A549 (cell line): Measurements from ENCODE around the gene LRRC14B. TPM values are rescaled to one million over a fixed set of nuclear protein-coding genes. Genes with fewer than 3 reads are reported as not detected.

ENCODE experiments used
- ATAC-seq, 2 experiments: fragments of 200-7000 bp in 1 of 2; fragments of >200 bp in 1 of 2; cut with Nextera tagmentation in 1 of 2; cut with Tn5 transposase in 1 of 2; 3 replicates each; pipeline versions ENCODE4 v1.8.0 to v1.9.1; 2018 to 2020; ENCODE audit warnings: mild to moderate bottlenecking in 1 of 2, moderate library complexity in 1 of 2
- CTCF ChIA-PET: fragments of 300-600 bp; sonication (Branson Sonifier 250); formaldehyde crosslinking; extraction: SDS; loops from one replicate; lab custom pipeline; 2021; ENCODE audit warnings: antibody characterized with exemption, inconsistent platforms; lab: Yijun Ruan, JAX
- POLR2A ChIA-PET: fragments of 350-600 bp; formaldehyde crosslinking; extraction: SDS; loops from one replicate; lab custom pipeline; 2021; ENCODE audit warnings: antibody characterized with exemption, inconsistent platforms; lab: Yijun Ruan, JAX
- DNase-seq, 2 experiments: peaks; one replicate each; pipeline versions ENCODE4 v3.0.0 to v3.0.0-alpha.2; 2011 to 2016; ENCODE audit warnings: low read depth in 1 of 2, low spot score in 1 of 2
- FAIRE-seq: peaks from 2 replicates; lab custom pipeline; 2011; peaks lifted over from hg19 to GRCh38; lab: Jason Lieb, UNC
- H3K27ac ChIP-seq, 2 experiments: fragments of >200 bp; sonication (Bioruptor Twin); formaldehyde crosslinking; 3 replicates each; pipeline ENCODE4 v1.5.1; 2016 to 2017
- H3K4me1 ChIP-seq: fragments of >200 bp; sonication (Bioruptor Twin); formaldehyde crosslinking; 3 replicates; pipeline ENCODE4 v1.6.1; 2016
- H3K4me2 ChIP-seq: fragments of >200 bp; sonication (Bioruptor Twin); formaldehyde crosslinking; 3 replicates; pipeline ENCODE4 v1.6.1; 2016
- H3K4me3 ChIP-seq: fragments of >200 bp; sonication (Bioruptor Twin); formaldehyde crosslinking; 3 replicates; pipeline ENCODE4 v1.5.1; 2016
- H3K9me3 ChIP-seq: fragments of >200 bp; sonication (Bioruptor Twin); formaldehyde crosslinking; 3 replicates; pipeline ENCODE4 v1.6.1; 2016
- CBX2 ChIP-seq: fragments of 200-600 bp; sonication (generic); IDR thresholded peaks from 2 replicates; pipeline ENCODE4 v1.6.1; 2016; ENCODE audit warnings: low read depth, mild to moderate bottlenecking, borderline replicate concordance
- CBX8 ChIP-seq: fragments of 200-600 bp; sonication (generic); IDR thresholded peaks from 2 replicates; pipeline ENCODE4 v1.6.1; 2016
- EHMT2 ChIP-seq: fragments of 200-600 bp; sonication (generic); IDR thresholded peaks from 2 replicates; pipeline ENCODE4 v1.6.1; 2016; ENCODE audit warnings: antibody characterized with exemption, low read depth, mild to moderate bottlenecking, moderate library complexity
- ESRRA ChIP-seq: fragments of 150-350 bp; IDR thresholded peaks from 2 replicates; pipeline ENCODE4 v1.6.1; 2014; ENCODE audit warnings: mild to moderate bottlenecking, low read length, borderline replicate concordance
- FOSB ChIP-seq: fragments of 250-450 bp; sonication (Bioruptor Pico); IDR thresholded peaks from 2 replicates; pipeline ENCODE4 v1.5.0; 2020; ENCODE audit warnings: mild to moderate bottlenecking, moderate library complexity
- HEYL ChIP-seq: fragments of 250-450 bp; sonication (Bioruptor Pico); IDR thresholded peaks from 2 replicates; pipeline ENCODE4 v1.8.0; 2021; ENCODE audit warnings: mild to moderate bottlenecking, moderate library complexity
- HOXB5 ChIP-seq: fragments of 250-450 bp; sonication (Bioruptor Pico); IDR thresholded peaks from 2 replicates; pipeline ENCODE4 v1.5.0; 2020; ENCODE audit warnings: mild to moderate bottlenecking, moderate library complexity
- POLR2A ChIP-seq: IDR thresholded peaks from 2 replicates; pipeline ENCODE4 v1.6.1; 2012; ENCODE audit warnings: mild to moderate bottlenecking, low read length
- RNF2 ChIP-seq: fragments of 200-600 bp; sonication (generic); IDR thresholded peaks from 2 replicates; pipeline ENCODE4 v1.6.1; 2016; ENCODE audit warnings: low read depth, mild to moderate bottlenecking, antibody characterized with exemption, moderate library complexity, borderline replicate concordance
- TP53 ChIP-seq: fragments of 250-450 bp; sonication (Bioruptor Pico); IDR thresholded peaks from 2 replicates; pipeline ENCODE4 v1.5.0; 2021; ENCODE audit warnings: mild to moderate bottlenecking, moderate library complexity
- WGBS: methylation state at CpG from one replicate; pipeline ENCODE4 v1.1.6; 2017; ENCODE audit errors: missing lambda C conversion rate; 5-methylcytosine and 5-hydroxymethylcytosine counted together
- polyA plus RNA-seq, 4 experiments: library from polyadenylated mRNA; depleted of rRNA in 3 of 4; stranded (reverse); fragments of >200 nt; fragmentation: RNase III in 1 of 4; extraction: RNeasy Plus Mini Kit Qiagen cat#74134 plus additional on column Dnase treatment in 1 of 4; gene quantifications; 2 replicates in 3 of 4; 3 replicates in 1 of 4; pipeline ENCODE4 v1.2.3, GENCODE V29; 2011 to 2017
- TF ChIP-seq, protein P1 (sequence below): fragments of >200 bp; sonication (Bioruptor Twin); formaldehyde crosslinking; IDR thresholded peaks from 3 replicates; pipeline ENCODE4 v1.6.1; 2016
- TF ChIP-seq, protein P2 (sequence below): fragments of >200 bp; sonication (Bioruptor Twin); formaldehyde crosslinking; IDR thresholded peaks from 3 replicates; pipeline ENCODE4 v1.5.1; 2016
- TF ChIP-seq, protein P3 (sequence below): fragments of 150-350 bp; IDR thresholded peaks from 2 replicates; pipeline ENCODE4 v1.6.1; 2014; ENCODE audit warnings: low read depth, mild to moderate bottlenecking, low read length
- TF ChIP-seq, protein P4 (sequence below): fragments of 450-650 bp; IDR thresholded peaks from 2 replicates; pipeline ENCODE4 v1.6.1; 2014; ENCODE audit warnings: antibody characterized with exemption

Gene LRRC14B
- polyA plus RNA-seq, 2 of the 4 experiments (the other 2 are of a cell fraction): not detected

DNA sequence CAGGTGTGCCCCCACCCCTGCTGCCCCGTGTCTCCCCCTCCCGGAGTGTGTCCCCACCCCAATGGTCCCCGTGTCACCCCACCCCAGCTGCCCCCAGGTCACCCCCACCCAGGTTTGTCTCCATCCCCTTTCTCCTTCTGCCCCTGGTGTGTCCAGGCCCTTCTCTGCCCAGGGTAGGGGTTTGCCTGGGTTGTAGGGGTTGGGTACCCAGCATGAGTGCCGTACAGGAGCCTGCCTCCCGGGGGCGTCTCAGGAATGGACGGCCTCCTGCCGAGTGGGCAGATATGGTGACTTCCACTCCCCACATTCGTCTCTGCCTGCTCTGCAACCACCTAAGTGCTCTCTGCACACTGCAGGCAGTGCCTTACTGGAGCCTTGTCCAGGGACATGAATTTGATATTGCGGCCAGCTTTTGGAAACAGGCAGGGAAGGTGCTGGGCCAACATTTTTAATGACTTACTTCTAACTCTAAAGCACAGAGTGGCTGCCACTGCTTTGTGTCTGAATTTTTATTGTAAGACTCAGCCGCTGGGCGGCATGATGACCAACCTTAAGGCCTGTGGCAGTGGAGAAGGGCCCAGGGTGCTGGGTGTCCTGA is 6.7 kb downstream of the LRRC14B start:
- H3K9me3 ChIP-seq: no peaks in the 10 kb centered on the region
- no peak overlapping the region for H3K4me2 ChIP-seq
- H3K27ac ChIP-seq: no peak overlapping the region
- FAIRE-seq: no peak
- POLR2A ChIA-PET: no interaction called here
- CTCF ChIA-PET: interaction anchor here (0.6 to 1.1 kb wide), 2 partner anchors 12 to 29 kb away, joined by 3 to 4 read pairs; no protein-coding TSS in a partner anchor
- DNase-seq: no peak
- TF ChIP-seq, protein P1, sequence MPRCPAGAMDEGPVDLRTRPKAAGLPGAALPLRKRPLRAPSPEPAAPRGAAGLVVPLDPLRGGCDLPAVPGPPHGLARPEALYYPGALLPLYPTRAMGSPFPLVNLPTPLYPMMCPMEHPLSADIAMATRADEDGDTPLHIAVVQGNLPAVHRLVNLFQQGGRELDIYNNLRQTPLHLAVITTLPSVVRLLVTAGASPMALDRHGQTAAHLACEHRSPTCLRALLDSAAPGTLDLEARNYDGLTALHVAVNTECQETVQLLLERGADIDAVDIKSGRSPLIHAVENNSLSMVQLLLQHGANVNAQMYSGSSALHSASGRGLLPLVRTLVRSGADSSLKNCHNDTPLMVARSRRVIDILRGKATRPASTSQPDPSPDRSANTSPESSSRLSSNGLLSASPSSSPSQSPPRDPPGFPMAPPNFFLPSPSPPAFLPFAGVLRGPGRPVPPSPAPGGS: no peak
- TF ChIP-seq HEYL (CRISPR knock-in tag): no peak
- TF ChIP-seq CBX2: no peak
- TF ChIP-seq CBX8: no peak
- TF ChIP-seq, protein P2, sequence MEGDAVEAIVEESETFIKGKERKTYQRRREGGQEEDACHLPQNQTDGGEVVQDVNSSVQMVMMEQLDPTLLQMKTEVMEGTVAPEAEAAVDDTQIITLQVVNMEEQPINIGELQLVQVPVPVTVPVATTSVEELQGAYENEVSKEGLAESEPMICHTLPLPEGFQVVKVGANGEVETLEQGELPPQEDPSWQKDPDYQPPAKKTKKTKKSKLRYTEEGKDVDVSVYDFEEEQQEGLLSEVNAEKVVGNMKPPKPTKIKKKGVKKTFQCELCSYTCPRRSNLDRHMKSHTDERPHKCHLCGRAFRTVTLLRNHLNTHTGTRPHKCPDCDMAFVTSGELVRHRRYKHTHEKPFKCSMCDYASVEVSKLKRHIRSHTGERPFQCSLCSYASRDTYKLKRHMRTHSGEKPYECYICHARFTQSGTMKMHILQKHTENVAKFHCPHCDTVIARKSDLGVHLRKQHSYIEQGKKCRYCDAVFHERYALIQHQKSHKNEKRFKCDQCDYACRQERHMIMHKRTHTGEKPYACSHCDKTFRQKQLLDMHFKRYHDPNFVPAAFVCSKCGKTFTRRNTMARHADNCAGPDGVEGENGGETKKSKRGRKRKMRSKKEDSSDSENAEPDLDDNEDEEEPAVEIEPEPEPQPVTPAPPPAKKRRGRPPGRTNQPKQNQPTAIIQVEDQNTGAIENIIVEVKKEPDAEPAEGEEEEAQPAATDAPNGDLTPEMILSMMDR: no peak
- TF ChIP-seq, protein P3, sequence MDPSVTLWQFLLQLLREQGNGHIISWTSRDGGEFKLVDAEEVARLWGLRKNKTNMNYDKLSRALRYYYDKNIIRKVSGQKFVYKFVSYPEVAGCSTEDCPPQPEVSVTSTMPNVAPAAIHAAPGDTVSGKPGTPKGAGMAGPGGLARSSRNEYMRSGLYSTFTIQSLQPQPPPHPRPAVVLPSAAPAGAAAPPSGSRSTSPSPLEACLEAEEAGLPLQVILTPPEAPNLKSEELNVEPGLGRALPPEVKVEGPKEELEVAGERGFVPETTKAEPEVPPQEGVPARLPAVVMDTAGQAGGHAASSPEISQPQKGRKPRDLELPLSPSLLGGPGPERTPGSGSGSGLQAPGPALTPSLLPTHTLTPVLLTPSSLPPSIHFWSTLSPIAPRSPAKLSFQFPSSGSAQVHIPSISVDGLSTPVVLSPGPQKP: no peak
- no peak for TF ChIP-seq ESRRA
- no peak for TF ChIP-seq POLR2A
- TF ChIP-seq, protein P4, sequence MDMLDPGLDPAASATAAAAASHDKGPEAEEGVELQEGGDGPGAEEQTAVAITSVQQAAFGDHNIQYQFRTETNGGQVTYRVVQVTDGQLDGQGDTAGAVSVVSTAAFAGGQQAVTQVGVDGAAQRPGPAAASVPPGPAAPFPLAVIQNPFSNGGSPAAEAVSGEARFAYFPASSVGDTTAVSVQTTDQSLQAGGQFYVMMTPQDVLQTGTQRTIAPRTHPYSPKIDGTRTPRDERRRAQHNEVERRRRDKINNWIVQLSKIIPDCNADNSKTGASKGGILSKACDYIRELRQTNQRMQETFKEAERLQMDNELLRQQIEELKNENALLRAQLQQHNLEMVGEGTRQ: no peak
- 88% methylated on average over 9 of the region's 12 CpGs for WGBS
- no peak overlapping the region for H3K4me3 ChIP-seq
- H3K4me1 ChIP-seq: no peaks in the 10 kb centered on the region
- peak in 1 of 2 experiments; percentile 40; a peak in 1 of 6 replicates for ATAC-seq

DNA sequence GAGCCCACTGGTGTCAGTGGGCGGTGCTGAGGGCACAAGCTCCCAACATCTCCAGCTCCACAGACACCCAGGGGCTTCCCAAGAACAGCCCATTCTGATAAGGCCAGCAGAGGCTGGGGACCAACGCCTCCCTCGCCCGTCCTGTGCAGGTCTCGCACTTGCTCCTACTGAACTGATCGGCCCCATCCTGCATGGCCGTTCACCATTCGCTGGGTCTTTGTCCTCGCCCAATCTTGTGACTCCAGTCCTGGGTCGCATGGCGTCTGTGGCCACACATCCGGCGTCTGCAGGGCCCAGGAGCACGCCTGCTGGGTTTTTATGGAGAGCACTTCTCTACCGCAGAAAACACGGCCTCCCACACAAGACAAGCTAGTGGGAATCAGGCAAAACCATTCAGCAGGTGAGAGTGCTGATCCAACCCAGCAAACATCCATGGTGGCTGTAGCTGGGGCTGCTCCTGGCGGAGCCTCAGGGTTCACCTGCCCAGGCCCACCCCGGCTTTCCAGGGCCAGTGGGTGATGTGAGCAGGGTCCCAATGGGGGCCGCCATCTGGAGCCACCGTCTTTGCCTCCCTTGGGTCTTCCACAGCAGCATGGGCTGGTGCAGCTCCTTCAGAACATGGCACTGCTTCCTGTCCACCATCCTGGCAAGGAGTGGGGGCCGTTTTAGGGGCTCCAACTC is 7.4 kb downstream of the LRRC14B start:
- CTCF ChIA-PET: interaction anchor here (0.6 to 1.1 kb wide), 2 partner anchors 11 to 28 kb away, joined by 3 to 4 read pairs; no protein-coding TSS in a partner anchor
- no peak for TF ChIP-seq RNF2
- no peak for TF ChIP-seq HOXB5
- no peak for TF ChIP-seq TP53 (CRISPR knock-in tag)
- no peak for TF ChIP-seq FOSB (CRISPR knock-in tag)
- TF ChIP-seq, protein P3: no peak
- TF ChIP-seq EHMT2: no peak
- no peak for TF ChIP-seq ESRRA
- POLR2A ChIA-PET: no interaction called here
- H3K4me1 ChIP-seq: no peaks in the 10 kb centered on the region
- H3K4me3 ChIP-seq: no peak overlapping the region
- no peaks in the 10 kb centered on the region for H3K9me3 ChIP-seq
- ATAC-seq (no peak), FAIRE-seq (no peak), DNase-seq (no peak)
- WGBS: 95% methylated on average over 18 of the region's 21 CpGs
- H3K27ac ChIP-seq: no peak overlapping the region
- no peak overlapping the region for H3K4me2 ChIP-seq
